HG03108 (cell line): Measurements from ENCODE around the gene IMPG1.

ENCODE experiments used
- ATAC-seq: cut with Tn5 transposase; IDR thresholded peaks from one replicate; pipeline ENCODE4 v1.9.1; 2021; ENCODE audit warnings: moderate library complexity; ENCODE audit not compliant: unreplicated experiment

Gene IMPG1

DNA sequence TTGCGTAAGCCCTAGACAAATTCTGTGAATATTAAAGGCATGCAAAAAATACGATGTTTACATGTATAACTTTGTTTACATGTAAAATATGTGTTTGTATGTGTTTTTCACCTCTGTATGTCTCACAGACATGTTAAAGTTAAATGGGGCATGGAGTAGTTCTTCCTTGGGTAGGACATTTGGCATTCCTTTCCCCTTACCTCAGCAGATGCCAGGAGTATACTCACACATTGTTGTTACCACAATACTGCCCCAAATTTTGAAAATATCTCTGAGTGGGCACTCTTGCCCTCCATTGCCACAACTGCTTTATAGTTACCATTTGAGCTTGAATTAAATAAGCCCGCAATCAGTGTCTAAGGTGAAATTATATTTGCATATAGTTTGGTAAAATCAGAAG lies 175.9 kb downstream of the IMPG1 start:
- no peak for ATAC-seq

DNA sequence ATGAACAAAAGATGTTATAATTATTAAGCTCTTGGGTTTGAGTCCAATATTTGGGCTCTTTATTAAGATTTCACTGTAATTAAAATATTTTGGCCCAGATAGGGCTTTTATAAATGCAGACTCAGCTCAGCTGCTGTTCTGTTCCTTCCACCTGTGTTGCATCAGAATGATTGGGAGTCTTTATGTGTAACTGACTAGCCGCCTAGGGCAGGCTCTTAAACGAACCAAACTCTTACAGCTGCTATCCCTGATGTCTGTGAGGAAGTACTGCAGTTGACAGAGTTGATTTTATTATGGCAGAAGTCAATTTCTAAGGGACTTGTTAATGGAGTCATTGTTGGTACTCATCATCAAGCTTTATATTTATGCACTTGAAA lies 178.7 kb downstream of the IMPG1 start:
- ATAC-seq, result no peak

DNA sequence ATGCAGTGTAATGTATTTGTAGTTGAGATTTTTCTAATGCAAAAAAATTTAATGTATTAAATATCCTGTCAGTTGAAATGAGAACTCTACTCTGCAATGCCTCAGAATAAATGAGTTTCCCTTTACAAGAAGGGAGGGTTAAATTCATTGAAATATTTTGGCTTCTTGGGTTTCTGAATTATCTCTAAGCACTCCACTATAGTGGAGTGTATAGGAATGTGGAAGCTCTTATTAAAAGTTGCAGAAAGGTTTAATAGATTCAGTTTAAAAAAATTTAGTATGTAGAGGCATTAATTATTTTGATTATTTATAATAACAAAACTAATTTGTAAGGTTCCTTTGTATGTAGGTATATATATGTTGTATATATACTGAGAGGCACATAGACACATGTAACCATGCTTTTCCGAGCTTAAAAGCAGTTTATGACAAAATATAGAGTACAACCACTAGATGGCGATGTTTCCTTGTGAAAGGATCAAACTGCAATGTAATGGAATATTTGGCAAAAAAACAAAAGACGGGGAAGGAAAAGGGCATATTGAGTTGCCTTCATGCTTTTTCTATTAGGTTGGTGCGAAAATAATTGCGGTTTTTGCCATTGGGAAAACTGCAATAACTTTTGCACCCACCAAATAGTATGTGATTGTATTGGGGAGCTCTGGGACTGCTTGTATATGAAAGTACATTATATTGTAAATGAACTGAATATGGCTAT lies 179.2 kb downstream of the IMPG1 start:
- ATAC-seq, result peak; percentile 68

DNA sequence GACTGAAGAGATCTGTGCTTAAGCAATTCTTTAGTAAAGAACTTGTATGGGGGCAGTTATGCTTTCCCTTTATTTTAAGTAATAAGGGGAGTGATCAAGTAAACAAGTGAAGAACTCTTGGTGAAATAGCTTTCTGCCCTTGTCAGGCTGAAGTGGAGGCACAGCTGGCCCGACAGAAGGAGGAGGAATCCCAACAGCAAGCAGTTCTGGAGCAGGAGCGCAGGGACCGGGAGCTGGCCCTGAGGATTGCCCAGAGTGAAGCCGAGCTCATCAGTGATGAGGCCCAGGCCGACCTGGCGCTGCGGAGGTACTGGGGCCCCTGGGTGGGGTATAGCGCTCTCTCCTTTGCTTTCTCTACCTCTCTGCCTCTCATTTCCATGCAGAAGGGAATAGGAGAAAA lies 180.1 kb downstream of the IMPG1 start:
- no peak for ATAC-seq

DNA sequence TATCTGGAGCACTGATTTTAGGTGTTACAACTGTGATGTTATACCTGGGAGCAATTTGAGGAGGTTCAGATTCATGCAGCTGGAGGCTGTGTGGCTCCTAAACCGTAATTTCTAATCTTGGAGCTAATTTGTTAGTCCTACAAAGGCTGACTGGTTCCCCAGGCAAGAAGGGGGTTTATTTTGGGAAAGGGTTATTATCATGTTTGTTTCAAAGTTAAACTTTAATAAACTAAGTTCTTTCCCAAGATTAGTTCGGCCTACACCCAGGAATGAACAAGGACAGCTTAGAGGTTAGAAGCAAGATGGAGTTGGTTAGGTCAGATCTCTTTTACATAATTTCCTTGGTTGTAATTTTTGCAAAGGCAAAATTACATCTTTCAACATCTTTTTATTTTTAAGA lies 187.6 kb downstream of the IMPG1 start:
- no peak for ATAC-seq

DNA sequence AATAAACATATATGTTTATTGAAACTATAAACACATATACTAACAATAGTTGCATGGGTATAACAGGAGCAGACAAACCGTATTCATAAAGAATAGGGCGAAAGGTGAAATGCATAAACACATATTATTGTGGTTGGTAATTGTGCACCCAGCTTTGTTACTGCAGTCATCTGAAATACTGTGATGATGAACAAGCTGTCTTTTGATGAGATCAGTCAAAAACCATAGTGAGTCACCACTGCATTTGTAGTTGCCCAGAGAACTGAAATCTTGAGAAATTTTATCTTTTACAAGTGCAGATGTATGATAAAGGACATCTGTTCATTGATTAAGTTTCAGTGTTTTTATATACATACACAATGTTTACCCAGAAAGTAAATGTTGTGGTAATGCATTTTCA lies 189.7 kb downstream of the IMPG1 start:
- no peak for ATAC-seq

DNA sequence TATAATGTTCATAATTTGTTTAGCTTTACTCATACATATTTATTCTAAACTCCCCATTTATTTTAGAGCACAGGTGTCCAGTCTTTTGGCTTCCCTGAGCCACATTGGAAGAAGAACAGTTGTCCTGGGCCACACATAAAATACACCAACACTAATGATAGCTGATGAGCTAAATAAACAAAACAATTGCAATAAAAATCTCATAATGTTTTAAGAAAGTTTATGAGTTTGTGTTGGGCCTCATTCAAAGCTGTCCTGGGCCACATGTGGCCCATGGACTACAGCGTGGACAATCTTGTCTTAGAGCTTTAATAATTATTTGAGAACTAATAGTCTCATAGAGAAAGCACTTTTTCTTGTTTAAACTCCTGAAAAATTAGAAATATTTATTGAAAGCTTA lies 192.2 kb downstream of the IMPG1 start:
- ATAC-seq, result no peak

DNA sequence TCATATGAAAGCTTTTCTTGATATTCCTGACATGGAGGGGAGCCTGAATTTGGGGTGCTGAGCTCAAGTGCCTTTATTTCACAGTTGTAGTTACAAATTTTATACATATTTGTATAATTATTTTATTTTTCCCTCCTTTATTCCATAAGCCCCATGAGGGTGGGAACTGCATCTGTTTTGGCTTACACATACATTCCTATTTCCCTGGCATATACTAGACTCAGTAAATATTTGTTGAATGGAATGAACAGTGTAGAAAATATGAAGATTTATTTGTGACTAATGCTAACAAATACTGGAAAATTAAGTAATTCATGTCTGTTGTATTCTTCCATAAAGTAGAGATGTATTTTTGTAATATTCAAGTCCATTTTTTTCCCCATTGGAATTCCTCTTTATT lies 196.3 kb downstream of the IMPG1 start:
- no peak for ATAC-seq

DNA sequence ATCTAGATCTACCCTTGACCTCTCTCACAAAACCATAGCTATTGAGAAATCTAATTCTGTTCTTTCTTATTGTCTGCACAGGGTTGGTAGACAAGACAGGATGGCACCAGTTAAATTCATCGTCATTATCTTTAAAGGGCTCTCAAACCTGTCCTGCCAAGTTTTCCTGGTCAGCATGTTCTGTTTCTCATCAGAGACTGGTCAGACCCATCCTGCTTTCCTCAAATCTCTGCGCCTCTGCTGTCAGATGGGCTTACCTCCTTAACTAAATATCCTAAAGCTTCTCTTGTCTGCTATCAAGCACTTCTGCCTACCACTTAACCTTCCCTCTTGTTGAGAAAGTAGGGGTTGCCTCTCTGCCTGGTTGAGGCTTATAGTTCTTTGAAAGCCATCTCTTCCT lies 198.2 kb downstream of the IMPG1 start:
- ATAC-seq, result no peak
